Astrocyte (in vitro differentiated cells and primary cell): ENCODE data around the gene SELENBP1. TPM values are rescaled to one million over a fixed set of nuclear protein-coding genes. Genes with fewer than 3 reads are reported as not detected.

Source experiments
- DNase-seq: peaks from one replicate; pipeline ENCODE4 v3.0.0-alpha.2; 2010; ENCODE audit warnings: low read depth
- FAIRE-seq: peaks from 2 replicates; lab custom pipeline; 2011; peaks lifted over from hg19 to GRCh38; lab: Jason Lieb, UNC
- H2AFZ ChIP-seq: 2 replicates; pipeline ENCODE4 v1.6.0; 2012; ENCODE audit warnings: low read depth, low read length, inconsistent platforms
- H3K27ac ChIP-seq: 2 replicates; pipeline ENCODE4 v1.5.1; 2011; ENCODE audit warnings: low read depth, low read length, inconsistent platforms
- H3K27me3 ChIP-seq: 2 replicates; pipeline ENCODE4 v1.6.0; 2011; ENCODE audit warnings: low read length, inconsistent platforms; ENCODE audit not compliant: insufficient read depth
- H3K36me3 ChIP-seq: 2 replicates; pipeline ENCODE4 v1.5.1; 2011; ENCODE audit warnings: low read length, inconsistent platforms; ENCODE audit not compliant: insufficient read depth
- H3K4me1 ChIP-seq: 2 replicates; pipeline ENCODE4 v1.5.1; 2011; ENCODE audit warnings: low read length, inconsistent platforms; ENCODE audit not compliant: insufficient read depth
- H3K4me2 ChIP-seq: 2 replicates; pipeline ENCODE4 v1.6.0; 2012; ENCODE audit warnings: low read length, inconsistent platforms
- H3K4me3 ChIP-seq: 2 replicates; pipeline ENCODE4 v1.5.1; 2011; ENCODE audit warnings: low read depth, mild to moderate bottlenecking, low read length, inconsistent platforms; ENCODE audit not compliant: insufficient read depth
- H3K79me2 ChIP-seq: 2 replicates; pipeline ENCODE4 v1.6.0; 2012; ENCODE audit warnings: mild to moderate bottlenecking, low read length, inconsistent platforms; ENCODE audit not compliant: insufficient read depth
- H3K9ac ChIP-seq: 2 replicates; pipeline ENCODE4 v1.6.0; 2012; ENCODE audit warnings: mild to moderate bottlenecking, low read length, inconsistent platforms
- H3K9me3 ChIP-seq: 2 replicates; pipeline ENCODE4 v1.5.1; 2012; ENCODE audit warnings: low read depth, mild to moderate bottlenecking, low read length, inconsistent platforms; ENCODE audit not compliant: insufficient read depth
- H4K20me1 ChIP-seq: 2 replicates; pipeline ENCODE4 v1.6.0; 2012; ENCODE audit warnings: low read length, inconsistent platforms; ENCODE audit not compliant: insufficient read depth
- H3K27ac Mint-ChIP-seq: one replicate; pipeline ENCODE4 v1.8.0; 2021; ENCODE audit warnings: mild to moderate bottlenecking, mixed read lengths; ENCODE audit not compliant: unreplicated experiment
- H3K27me3 Mint-ChIP-seq: one replicate; pipeline ENCODE4 v1.8.0; 2021; ENCODE audit warnings: low read depth, mixed read lengths; ENCODE audit not compliant: unreplicated experiment
- H3K36me3 Mint-ChIP-seq: one replicate; pipeline ENCODE4 v1.8.0; 2021; ENCODE audit warnings: low read depth, mixed read lengths; ENCODE audit not compliant: unreplicated experiment
- H3K4me1 Mint-ChIP-seq: one replicate; pipeline ENCODE4 v1.8.0; 2021; ENCODE audit warnings: low read depth, mixed read lengths; ENCODE audit not compliant: unreplicated experiment
- H3K4me3 Mint-ChIP-seq: one replicate; pipeline ENCODE4 v1.8.0; 2021; ENCODE audit warnings: mild to moderate bottlenecking, moderate library complexity, mixed read lengths; ENCODE audit not compliant: unreplicated experiment
- H3K9me3 Mint-ChIP-seq: one replicate; pipeline ENCODE4 v1.8.0; 2021; ENCODE audit warnings: mild to moderate bottlenecking, mixed read lengths; ENCODE audit not compliant: unreplicated experiment
- CTCF ChIP-seq: IDR thresholded peaks from 2 replicates; pipeline ENCODE4 v1.5.1; 2011; ENCODE audit warnings: low read depth, mild to moderate bottlenecking, inconsistent platforms, low read length, moderate library complexity; ENCODE audit not compliant: insufficient read depth
- EZH2 ChIP-seq: IDR thresholded peaks from 2 replicates; pipeline ENCODE4 v1.6.1; 2012; ENCODE audit warnings: mild to moderate bottlenecking, low read length, inconsistent platforms; ENCODE audit not compliant: insufficient read depth
- total RNA-seq: library from RNA; stranded (reverse); gene quantifications from 2 replicates; pipeline ENCODE4 v1.2.1, GENCODE V29; 2021

The SELENBP1 gene
- total RNA-seq, 1 donor from 2014 or later = 7.3 TPM

DNA sequence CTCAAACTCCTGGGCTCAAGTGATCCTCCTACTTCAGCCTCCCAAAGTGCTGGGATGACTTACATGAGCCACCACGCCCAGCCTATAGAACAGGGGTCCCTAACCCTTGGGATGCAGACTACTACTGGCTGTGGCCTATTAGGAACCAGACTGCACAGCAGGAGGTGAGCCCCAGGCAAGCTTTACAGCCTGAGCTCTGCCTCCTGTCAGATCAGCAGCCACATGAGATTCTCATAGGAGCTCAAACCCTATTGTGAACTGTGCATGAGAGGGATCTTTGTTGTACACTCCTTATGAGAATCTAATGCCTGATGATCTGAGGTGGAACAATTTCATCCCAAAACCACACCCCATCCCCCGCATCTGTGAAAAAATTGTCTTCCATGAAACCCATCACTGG, 13.5 kb upstream of the SELENBP1 start:
- no peaks in the 10 kb centered on the region for H3K36me3 Mint-ChIP-seq

GRCh38 chr1:151384584-151384983, 12.1 kb upstream of the SELENBP1 start:
- H3K27me3 Mint-ChIP-seq = peaks cover 2% of the 10 kb centered on the region
- no peak overlapping the region for H3K4me3 ChIP-seq
- TF ChIP-seq EZH2 (no peak), CTCF (no peak)
- no peaks in the 10 kb centered on the region for H3K9me3 Mint-ChIP-seq
- no peaks in the 10 kb centered on the region for H3K9me3 ChIP-seq
- no peak overlapping the region for H3K4me3 Mint-ChIP-seq
- H3K4me1 Mint-ChIP-seq = no peaks in the 10 kb centered on the region
- H3K36me3 ChIP-seq = no peaks in the 10 kb centered on the region
- H3K27ac Mint-ChIP-seq = no peak overlapping the region
- FAIRE-seq (no peak), DNase-seq (no peak)
- no peaks in the 10 kb centered on the region for H3K36me3 Mint-ChIP-seq
- no peak overlapping the region for H3K4me2 ChIP-seq
- no peaks in the 10 kb centered on the region for H4K20me1 ChIP-seq
- H3K27me3 ChIP-seq = no peaks in the 10 kb centered on the region
- H3K27ac ChIP-seq = no peak overlapping the region
- H3K9ac ChIP-seq = no peak overlapping the region
- no peaks in the 10 kb centered on the region for H3K4me1 ChIP-seq
- no peaks in the 10 kb centered on the region for H3K79me2 ChIP-seq
- peak overlapping the region; percentile 10 for H2AFZ ChIP-seq

More for the DNA sequence above, 13.5 kb upstream of the SELENBP1 start:
- no peak for FAIRE-seq
- Histone ChIP-seq H3K9me3 (no peaks in the 10 kb centered on the region), H3K9ac (no peak overlapping the region), H3K4me2 (no peak overlapping the region), H2AFZ (no peak overlapping the region), H3K27ac (no peak overlapping the region), H3K4me1 (no peaks in the 10 kb centered on the region), H3K79me2 (no peaks in the 10 kb centered on the region), H4K20me1 (no peaks in the 10 kb centered on the region), H3K4me3 (no peak overlapping the region), H3K36me3 (no peaks in the 10 kb centered on the region), H3K27me3 (no peaks in the 10 kb centered on the region)
- no peak for DNase-seq
- Mint-ChIP-seq H3K27me3 (peaks cover 2% of the 10 kb centered on the region), H3K9me3 (no peaks in the 10 kb centered on the region), H3K4me3 (no peak overlapping the region), H3K4me1 (no peaks in the 10 kb centered on the region), H3K27ac (no peak overlapping the region)
- no peak for TF ChIP-seq CTCF
- no peak for TF ChIP-seq EZH2

DNA sequence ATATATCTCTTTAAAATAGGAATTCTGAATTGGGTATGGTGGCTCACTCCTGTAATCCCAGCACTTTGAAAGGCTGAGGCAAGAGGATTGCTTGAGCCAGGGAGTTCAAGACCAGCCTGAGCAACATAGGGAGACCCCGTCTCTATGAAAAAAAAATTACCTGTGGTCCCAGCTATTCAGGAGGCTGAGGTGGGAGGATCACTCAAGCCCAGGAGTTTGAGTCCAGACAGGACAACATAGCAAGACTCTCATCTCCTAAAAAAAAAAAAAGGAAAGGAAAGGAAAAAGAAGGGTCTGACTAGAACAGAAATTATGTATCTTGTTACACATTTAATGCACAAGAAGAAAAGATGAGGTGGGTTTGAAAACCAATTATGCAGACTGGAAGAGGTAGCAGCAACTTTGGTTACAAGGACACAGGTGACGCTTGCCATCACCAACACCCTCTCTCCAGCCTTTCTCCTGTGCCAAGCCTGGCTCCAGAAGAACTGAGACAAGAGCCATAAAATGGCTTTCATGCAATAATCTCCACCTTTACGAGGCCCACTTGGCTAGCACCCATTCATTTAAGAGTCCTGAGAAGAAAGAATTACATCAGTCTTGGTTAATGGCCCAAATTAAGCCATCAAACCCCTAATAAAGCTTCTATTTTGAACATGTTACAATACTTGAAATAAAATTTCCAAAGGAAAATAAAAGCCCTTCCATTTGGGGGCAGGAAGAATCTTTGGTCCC, 4.8 kb upstream of the SELENBP1 start:
- Histone ChIP-seq H3K4me2 (no peak overlapping the region), H3K27ac (no peak overlapping the region), H3K9ac (no peak overlapping the region), H3K79me2 (no peaks in the 10 kb centered on the region), H4K20me1 (no peaks in the 10 kb centered on the region), H3K36me3 (no peaks in the 10 kb centered on the region), H3K27me3 (no peaks in the 10 kb centered on the region), H3K9me3 (no peaks in the 10 kb centered on the region), H3K4me1 (peaks cover 3% of the 10 kb centered on the region), H3K4me3 (no peak overlapping the region), H2AFZ (no peak overlapping the region)
- no peak for FAIRE-seq
- H3K36me3 Mint-ChIP-seq = no peaks in the 10 kb centered on the region
- H3K27ac Mint-ChIP-seq = no peak overlapping the region
- peaks cover 2% of the 10 kb centered on the region for H3K27me3 Mint-ChIP-seq
- H3K9me3 Mint-ChIP-seq = no peaks in the 10 kb centered on the region
- no peak for DNase-seq
- H3K4me3 Mint-ChIP-seq = no peak overlapping the region
- TF ChIP-seq EZH2 (no peak), CTCF (no peak)
- H3K4me1 Mint-ChIP-seq = no peaks in the 10 kb centered on the region
